Hematopoietic multipotent progenitor cell treated with erythropoietin and hydrocortisone succinate and interleukin-3 and kit ligand, for 6 days (in vitro differentiated cells): ENCODE data around the gene PCSK6.

Experiments used
- DNase-seq: peaks from one replicate; pipeline ENCODE4 v3.0.0-alpha.2; 2015

The PCSK6 gene

GRCh38 chr15:101445562-101446517 is 43.7 kb downstream of the PCSK6 start:
- DNase-seq = peak; percentile 58

- DNase-seq = no peak
Observed at GRCh38 chr15:101444807-101445508, 44.5 kb downstream of the PCSK6 start.

GRCh38 chr15:101444015-101444414 is 45.5 kb downstream of the PCSK6 start:
- no peak for DNase-seq

GRCh38 chr15:101442272-101442671 is 47.2 kb downstream of the PCSK6 start:
- no peak for DNase-seq

- peak; percentile 15 for DNase-seq
Observed at GRCh38 chr15:101441696-101442095, 47.8 kb downstream of the PCSK6 start.

GRCh38 chr15:101440846-101441590 is 48.5 kb downstream of the PCSK6 start:
- no peak for DNase-seq

- DNase-seq = no peak
Observed at GRCh38 chr15:101439920-101440319, 49.6 kb downstream of the PCSK6 start.

DNA sequence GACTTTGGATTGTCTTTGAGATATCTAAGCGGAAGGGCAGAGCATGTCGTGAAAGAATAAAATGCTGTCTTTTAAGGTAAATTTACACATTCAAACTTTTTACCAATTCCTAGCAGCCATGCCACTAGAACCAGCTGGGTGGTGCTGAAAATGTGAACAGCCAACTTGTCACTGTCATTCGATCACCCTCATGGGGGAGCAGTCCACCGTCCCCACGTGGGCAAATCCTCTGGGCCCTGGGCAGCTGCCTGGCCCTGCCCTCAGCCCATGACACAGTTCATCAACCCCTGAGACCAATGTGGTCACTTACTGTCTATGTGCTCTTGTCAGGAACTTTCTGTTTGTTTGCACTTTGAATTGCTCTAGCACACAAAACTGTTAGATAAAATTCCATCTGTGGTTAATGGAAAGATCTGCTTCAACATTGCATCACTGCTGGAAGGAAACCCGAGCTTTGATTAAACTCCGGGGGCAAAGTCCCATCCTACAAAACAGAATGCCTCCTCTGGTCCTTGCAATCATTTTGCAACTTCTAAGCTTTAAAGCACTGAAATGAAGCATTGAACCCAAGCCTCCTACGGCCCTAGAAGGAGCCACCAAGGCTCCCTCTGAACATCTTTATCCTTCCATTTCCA is 50.1 kb downstream of the PCSK6 start:
- DNase-seq = no peak

- no peak for DNase-seq
Observed at GRCh38 chr15:101438482-101439284, 50.8 kb downstream of the PCSK6 start.

DNA sequence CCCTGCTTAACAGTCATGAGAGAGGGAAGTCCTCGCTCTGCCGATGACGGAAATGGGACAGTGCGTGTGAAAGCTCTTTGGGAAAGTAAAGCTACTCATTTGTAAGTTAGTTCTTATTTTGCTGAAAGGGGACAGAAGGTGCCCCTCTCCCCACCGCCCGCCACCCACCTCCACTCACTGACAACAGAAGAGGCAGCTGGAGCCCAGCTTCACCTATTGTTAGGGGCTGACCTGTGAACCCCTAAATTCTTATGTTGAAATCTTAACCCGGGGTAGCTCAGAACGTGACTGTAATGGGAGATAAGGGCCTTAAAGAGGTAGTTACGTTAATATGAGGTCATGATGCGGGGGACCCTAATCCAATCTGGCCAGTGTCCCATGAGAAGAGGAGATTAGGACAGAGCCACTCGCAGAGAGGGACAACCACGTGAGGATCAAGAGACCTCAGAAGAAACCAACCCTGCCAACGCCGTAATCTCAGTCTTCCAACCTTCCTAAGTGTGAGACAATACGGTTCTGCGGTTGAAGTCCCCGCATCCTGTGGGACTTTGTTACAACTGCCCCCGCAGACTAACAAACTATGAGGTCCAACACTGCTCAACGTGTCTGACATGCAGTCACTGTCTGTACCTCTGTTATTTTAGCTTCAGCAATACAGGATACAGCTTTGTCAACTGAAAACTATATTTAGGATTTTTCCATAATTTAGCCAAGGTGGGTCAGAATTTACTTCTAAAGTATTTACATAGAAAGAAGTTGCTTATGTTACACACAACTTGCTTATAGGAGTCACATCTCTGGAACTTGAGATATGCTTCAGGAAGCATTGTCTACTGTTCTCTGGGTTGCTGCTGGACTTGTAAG is 51.7 kb downstream of the PCSK6 start:
- no peak for DNase-seq

- DNase-seq = no peak
Observed at GRCh38 chr15:101437209-101437608, 52.3 kb downstream of the PCSK6 start.

GRCh38 chr15:101436526-101436925 is 53.0 kb downstream of the PCSK6 start:
- DNase-seq = no peak

GRCh38 chr15:101435761-101436160 is 53.7 kb downstream of the PCSK6 start:
- no peak for DNase-seq

DNA sequence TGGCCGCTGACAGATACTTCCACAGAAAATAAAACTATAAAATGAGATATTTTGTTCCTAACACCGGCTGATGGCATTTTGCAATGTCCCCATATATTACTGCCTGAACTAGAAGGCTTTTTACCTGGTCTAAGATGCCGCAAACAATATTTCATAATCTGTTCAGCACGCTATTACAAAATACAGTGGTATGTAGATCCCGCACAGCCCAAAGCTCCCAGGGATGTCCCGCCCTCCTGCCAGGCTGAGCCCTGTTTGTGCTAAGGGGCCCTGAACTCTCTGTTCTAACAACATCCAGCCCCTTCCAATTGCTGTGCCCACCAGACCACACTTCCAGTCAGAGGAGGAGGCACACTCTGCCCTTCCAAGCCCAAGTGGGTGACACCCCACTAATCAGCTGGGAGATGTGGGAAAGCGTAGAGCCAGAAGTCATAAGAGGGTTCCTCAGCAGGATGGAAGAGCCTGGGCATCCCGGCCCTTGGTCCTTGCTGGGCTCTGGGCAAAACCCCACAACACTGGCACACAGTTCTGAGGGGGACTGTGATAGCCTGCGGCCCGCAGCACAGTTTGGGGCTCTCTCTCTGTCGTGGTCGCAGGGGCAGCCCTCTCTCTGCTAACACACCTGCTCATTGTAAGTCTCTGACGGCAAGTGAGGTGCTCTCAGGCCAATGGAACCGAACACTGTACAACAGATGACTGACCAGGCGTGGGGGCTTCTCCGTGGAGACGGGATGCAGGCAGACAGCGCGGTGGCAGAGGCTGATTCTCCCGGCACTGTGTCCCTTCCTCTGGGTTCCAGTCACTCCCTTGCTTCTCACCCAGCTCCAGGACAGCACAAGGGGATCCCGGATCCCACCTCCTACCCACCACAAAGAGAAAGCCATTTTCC is 55.2 kb downstream of the PCSK6 start:
- DNase-seq = no peak

- DNase-seq = no peak
Observed at GRCh38 chr15:101433396-101433795, 56.1 kb downstream of the PCSK6 start.

DNA sequence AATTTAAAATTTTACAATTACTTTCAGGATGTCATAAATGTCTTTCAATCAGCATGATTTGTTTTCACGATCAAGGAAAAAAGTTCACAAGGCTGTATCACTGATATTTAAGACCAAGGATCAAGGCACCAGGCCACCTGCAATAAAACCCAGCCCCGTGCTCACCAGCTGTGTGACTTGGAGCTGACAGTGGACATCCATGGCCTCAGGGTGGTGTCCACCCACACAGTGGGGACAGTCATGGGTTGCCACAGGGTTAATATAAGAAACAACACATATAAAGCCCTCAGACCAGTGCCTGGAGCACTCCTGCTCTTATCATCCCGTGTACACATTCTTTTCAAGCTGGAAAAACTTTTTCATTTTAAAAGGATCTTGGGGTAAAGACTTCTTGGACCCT is 56.5 kb downstream of the PCSK6 start:
- no peak for DNase-seq

- DNase-seq = no peak
Observed at GRCh38 chr15:101431748-101432147, 57.8 kb downstream of the PCSK6 start.

GRCh38 chr15:101431301-101431700 is 58.2 kb downstream of the PCSK6 start:
- no peak for DNase-seq

GRCh38 chr15:101429646-101430045 is 59.9 kb downstream of the PCSK6 start:
- no peak for DNase-seq

DNA sequence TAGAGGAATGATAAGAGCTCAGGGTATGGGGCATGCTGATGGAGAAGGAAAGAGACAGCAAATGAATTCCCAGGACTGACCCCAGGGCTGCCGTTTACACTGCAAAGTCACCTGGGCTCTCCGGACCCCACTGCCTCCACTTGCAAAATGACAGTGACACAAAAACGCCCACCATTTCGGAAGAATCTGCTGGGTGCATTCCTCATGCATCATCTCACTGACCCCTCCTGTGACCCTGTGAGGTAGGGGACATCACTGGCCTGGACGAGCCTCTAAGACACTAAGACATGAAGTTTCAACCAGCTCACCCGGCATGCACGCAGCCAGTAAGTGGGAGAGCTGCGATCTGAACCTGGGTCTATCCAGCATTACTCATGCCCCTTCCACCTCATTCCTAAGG is 60.3 kb downstream of the PCSK6 start:
- no peak for DNase-seq
